Measurements from ENCODE around the gene SKIC8.

- TF ChIP-seq CTCF (IDR thresholded peaks at IDR 0.05; ENCODE audit: low read length): peak; percentile 17
- TF ChIP-seq EZH2 (optimal IDR thresholded peaks at IDR 0.05; ENCODE audit: low read depth, low read length): no peak
- TF ChIP-seq EZH2phosphoT487 (IDR thresholded peaks at IDR 0.05; ENCODE audit: low read length): no peak
Measured at GRCh38 chr15:78317145-78317836, 17.9 kb upstream of the SKIC8 start.

Measured in MM.1S (cell line).